ENCODE measurements around the gene SLX9. TPM values are rescaled to one million over a fixed set of nuclear protein-coding genes. Genes with fewer than 3 reads are reported as not detected.

The SLX9 gene
- total RNA-seq, 4 donors from 2014 or later, result 8.1 to 46.0 (median 16.6) TPM

DNA sequence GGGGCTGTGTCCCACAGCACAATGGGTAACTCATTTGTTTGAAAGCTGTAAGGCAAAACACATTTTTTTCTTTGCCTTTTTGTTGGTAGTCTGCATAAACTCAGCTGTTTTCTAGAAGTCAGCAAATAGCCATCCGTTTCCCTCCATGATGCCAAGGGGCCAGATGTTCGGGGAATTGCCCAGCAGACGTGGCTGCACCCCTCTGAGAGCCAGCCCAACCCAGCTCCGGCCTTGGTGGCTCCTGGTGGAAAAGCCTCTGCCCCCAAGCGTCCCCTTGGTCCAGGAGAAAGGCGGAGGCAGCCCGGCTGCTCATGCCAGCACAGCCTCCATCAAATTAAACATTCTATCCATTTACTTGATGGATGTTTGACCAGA is 76.2 kb downstream of the SLX9 start:
- intact Hi-C loops (cut with DNase I; ENCODE audit: low total_unique reads), result no loop called here
- DNase-seq, result no peak
- H3K27me3 ChIP-seq, result peaks cover 73% of the 10 kb centered on the region

DNA sequence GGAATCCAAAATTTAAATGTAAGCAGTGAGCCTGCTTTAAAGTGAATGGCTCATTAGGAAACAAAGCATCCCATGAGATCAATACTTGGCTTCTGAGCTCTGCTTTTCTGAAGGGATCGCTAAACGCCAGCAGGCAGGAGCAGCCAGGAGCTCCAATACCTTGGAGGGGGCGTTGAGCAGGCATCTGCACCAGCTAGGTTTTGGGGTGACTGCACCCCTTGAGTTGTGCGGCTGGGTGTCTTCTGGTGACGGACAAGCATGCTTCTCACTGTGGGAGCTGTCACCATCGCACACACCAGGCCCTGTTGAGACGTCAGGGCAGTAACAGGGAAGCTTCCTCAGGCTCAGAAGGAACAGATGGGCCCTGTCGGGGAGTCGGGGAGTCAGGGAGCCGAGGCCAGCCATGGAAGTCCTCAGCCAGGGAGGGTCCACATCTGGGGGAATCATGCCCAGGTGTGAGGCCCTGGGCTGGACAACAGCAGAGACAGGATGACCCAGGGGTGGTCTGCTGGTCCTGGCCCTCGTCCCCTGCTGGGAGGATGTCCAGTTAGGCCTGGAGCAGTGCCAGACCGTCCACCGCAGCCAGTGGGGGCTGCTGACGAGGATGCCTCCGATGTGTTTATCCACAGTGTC is 76.7 kb downstream of the SLX9 start:
- H3K27ac ChIP-seq, result peak overlapping the region in 1 of 4 donors; percentile 37
- TF ChIP-seq EP300 (IDR thresholded peaks at IDR 0.05; ENCODE audit: low read depth) (no peak), POLR2A (IDR thresholded peaks at IDR 0.05) (no peak), POLR2AphosphoS5 (IDR thresholded peaks at IDR 0.05) (no peak)
- TF ChIP-seq, protein P1, sequence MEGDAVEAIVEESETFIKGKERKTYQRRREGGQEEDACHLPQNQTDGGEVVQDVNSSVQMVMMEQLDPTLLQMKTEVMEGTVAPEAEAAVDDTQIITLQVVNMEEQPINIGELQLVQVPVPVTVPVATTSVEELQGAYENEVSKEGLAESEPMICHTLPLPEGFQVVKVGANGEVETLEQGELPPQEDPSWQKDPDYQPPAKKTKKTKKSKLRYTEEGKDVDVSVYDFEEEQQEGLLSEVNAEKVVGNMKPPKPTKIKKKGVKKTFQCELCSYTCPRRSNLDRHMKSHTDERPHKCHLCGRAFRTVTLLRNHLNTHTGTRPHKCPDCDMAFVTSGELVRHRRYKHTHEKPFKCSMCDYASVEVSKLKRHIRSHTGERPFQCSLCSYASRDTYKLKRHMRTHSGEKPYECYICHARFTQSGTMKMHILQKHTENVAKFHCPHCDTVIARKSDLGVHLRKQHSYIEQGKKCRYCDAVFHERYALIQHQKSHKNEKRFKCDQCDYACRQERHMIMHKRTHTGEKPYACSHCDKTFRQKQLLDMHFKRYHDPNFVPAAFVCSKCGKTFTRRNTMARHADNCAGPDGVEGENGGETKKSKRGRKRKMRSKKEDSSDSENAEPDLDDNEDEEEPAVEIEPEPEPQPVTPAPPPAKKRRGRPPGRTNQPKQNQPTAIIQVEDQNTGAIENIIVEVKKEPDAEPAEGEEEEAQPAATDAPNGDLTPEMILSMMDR (IDR thresholded peaks at IDR 0.05), result no peak
- H3K4me1 ChIP-seq, result peaks cover 0 to 22% (median 15%) of the 10 kb centered on the region in 4 donors
- 70% methylated on average over 14 of the region's 15 CpGs; no CpG with 5 or more reads in 1 of the 2 donors for whole genome bisulfite sequencing, 2 donors (ENCODE audit: low coverage in 1 of 2)
- no peak overlapping the region for H3K4me3 ChIP-seq
- H3K9me3 ChIP-seq, result no peaks in the 10 kb centered on the region
- peaks cover 73% of the 10 kb centered on the region for H3K27me3 ChIP-seq
- intact Hi-C loops (cut with DNase I; ENCODE audit: low total_unique reads) (no loop called here), in situ Hi-C loops (cut with MboI; ENCODE audit: low pct_ligation_motif_present in 1 of 4, low pct_unique_long_range_greater_than_20kb in 1 of 4, low sequenced_read_pairs in 3 of 4) (no loop called here)
- H3K36me3 ChIP-seq, result no peaks in the 10 kb centered on the region
- DNase-seq, result peak; percentile 7

More for the DNA sequence above, 76.2 kb downstream of the SLX9 start:
- H3K9me3 ChIP-seq, result no peaks in the 10 kb centered on the region
- no peak overlapping the region for H3K27ac ChIP-seq
- in situ Hi-C loops (cut with MboI; ENCODE audit: low pct_ligation_motif_present in 1 of 4, low pct_unique_long_range_greater_than_20kb in 1 of 4, low sequenced_read_pairs in 3 of 4), result no loop called here
- WGBS, 2 donors (ENCODE audit: low coverage in 1 of 2), result 77 to 92% methylated on average over 2 to 7 of the region's 7 CpGs
- peaks cover 0 to 22% (median 15%) of the 10 kb centered on the region in 4 donors for H3K4me1 ChIP-seq
- TF ChIP-seq POLR2AphosphoS5 (IDR thresholded peaks at IDR 0.05) (no peak), POLR2A (IDR thresholded peaks at IDR 0.05) (no peak), EP300 (IDR thresholded peaks at IDR 0.05; ENCODE audit: low read depth) (no peak)
- TF ChIP-seq, protein P1 (IDR thresholded peaks at IDR 0.05), result no peak
- no peak overlapping the region for H3K4me3 ChIP-seq
- no peaks in the 10 kb centered on the region for H3K36me3 ChIP-seq

DNA sequence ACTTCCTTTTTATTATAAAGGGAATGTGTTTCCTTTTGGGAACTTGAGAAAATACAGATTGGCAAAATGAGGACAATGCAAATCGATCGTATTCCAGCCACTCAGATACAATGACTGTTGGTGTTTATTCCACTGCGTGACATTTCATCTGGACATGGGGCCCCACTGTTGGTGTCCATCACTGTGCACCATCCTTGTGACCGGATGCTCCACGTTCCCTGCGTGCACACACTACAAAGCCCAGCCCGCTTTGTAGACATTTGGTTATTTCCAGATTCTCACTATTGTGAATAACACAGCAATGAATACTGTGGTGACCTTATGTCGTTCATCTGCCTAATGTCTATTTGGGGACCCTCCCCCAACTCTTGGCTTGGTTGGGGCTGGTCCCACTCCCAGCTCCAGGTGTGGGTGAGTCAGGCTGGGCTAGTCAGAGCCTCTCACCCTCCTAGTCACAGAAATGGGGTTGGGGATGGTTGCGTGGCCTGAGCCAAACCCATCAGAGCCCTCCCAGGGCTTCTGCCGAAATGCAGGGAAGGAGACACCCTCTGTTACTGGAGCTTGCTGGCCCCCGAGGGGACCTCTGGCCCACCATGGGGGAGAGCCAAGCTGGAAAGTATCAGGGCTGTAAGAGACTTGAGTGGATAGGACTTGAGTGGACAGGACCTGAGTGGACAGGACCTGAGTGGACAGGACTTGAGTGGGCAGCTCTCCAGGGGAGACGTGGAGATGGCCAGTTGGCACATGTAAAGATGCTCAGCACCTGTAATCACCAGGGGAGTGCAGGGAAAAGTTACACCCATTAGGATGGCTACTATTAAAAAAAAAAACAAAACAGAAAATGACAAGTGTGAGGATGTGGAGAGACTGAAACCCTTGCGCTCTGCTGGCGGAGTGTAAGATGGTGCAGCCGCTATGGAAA is 77.5 kb downstream of the SLX9 start:
- peaks cover 0 to 21% (median 15%) of the 10 kb centered on the region in 4 donors for H3K4me1 ChIP-seq
- WGBS, 2 donors (ENCODE audit: low coverage in 1 of 2), result 76 to 88% methylated on average over 7 to 15 of the region's 15 CpGs
- H3K27ac ChIP-seq, result no peak overlapping the region
- H3K27me3 ChIP-seq, result peaks cover 68% of the 10 kb centered on the region
- H3K36me3 ChIP-seq, result no peaks in the 10 kb centered on the region
- H3K4me3 ChIP-seq, result no peak overlapping the region
- TF ChIP-seq, protein P1 (IDR thresholded peaks at IDR 0.05), result no peak
- intact Hi-C loops (cut with DNase I; ENCODE audit: low total_unique reads) (no loop called here), in situ Hi-C loops (cut with MboI; ENCODE audit: low pct_ligation_motif_present in 1 of 4, low pct_unique_long_range_greater_than_20kb in 1 of 4, low sequenced_read_pairs in 3 of 4) (no loop called here)
- peak; percentile 5 for DNase-seq
- no peaks in the 10 kb centered on the region for H3K9me3 ChIP-seq

All from transverse colon (tissue), 4 donors.